SK-N-SH (cell line): ENCODE data around the gene SORBS2.

Source experiments
- CHD2 ChIP-seq: fragments of 150-350 bp; IDR thresholded peaks from 2 replicates; pipeline ENCODE4 v1.6.1; 2018; ENCODE audit warnings: low read length; ENCODE audit not compliant: partially characterized antibody
- EP300 ChIP-seq, 2 experiments: IDR thresholded peaks; 2 replicates each; pipeline versions ENCODE4 v1.4.0 to v1.6.1; 2012; ENCODE audit warnings: borderline replicate concordance in 1 of 2, low read depth in 1 of 2, low read length in 1 of 2
- EZH2phosphoT487 ChIP-seq: fragments of 200-600 bp; sonication (generic); IDR thresholded peaks from 2 replicates; pipeline ENCODE4 v1.6.1; 2017; ENCODE audit warnings: low read depth, mixed run types, mild to moderate bottlenecking, antibody characterized with exemption, moderate library complexity, borderline replicate concordance
- GABPA ChIP-seq: IDR thresholded peaks from 2 replicates; pipeline ENCODE4 v1.4.0; 2012; ENCODE audit warnings: low read depth, mild to moderate bottlenecking
- GATA2 ChIP-seq: sonication (generic); formaldehyde crosslinking; IDR thresholded peaks from 2 replicates; pipeline ENCODE4 v1.5.0; 2020; ENCODE audit warnings: mild to moderate bottlenecking, missing genetic modification reagents
- MXI1 ChIP-seq: IDR thresholded peaks from 2 replicates; pipeline ENCODE4 v1.6.1; 2012; ENCODE audit warnings: mild to moderate bottlenecking, low read depth, low read length, improper control_type of control experiment
- POLR2AphosphoS5 ChIP-seq: IDR thresholded peaks from 2 replicates; pipeline ENCODE4 v1.6.1; 2012; ENCODE audit warnings: low read depth, low read length
- RAD21 ChIP-seq: IDR thresholded peaks from 2 replicates; pipeline ENCODE4 v1.6.1; 2012; ENCODE audit warnings: mild to moderate bottlenecking, low read length
- SMC3 ChIP-seq: IDR thresholded peaks from 2 replicates; pipeline ENCODE4 v1.6.1; 2012; ENCODE audit warnings: low read depth, low read length, improper control_type of control experiment
- TAF1 ChIP-seq: IDR thresholded peaks from 2 replicates; pipeline ENCODE4 v1.6.1; 2012; ENCODE audit warnings: low read depth, mild to moderate bottlenecking, low read length, moderate library complexity, borderline replicate concordance
- TEAD4 ChIP-seq: IDR thresholded peaks from 2 replicates; pipeline ENCODE4 v1.4.0; 2012; ENCODE audit warnings: mild to moderate bottlenecking, borderline replicate concordance; ENCODE audit not compliant: insufficient read depth
- YY1 ChIP-seq: IDR thresholded peaks from 2 replicates; pipeline ENCODE4 v1.4.0; 2012; ENCODE audit warnings: low read depth, mild to moderate bottlenecking
- TF ChIP-seq, protein P1 (sequence below): IDR thresholded peaks from 2 replicates; pipeline ENCODE4 v1.6.1; 2012; ENCODE audit warnings: mild to moderate bottlenecking, low read depth, low read length, moderate library complexity
- TF ChIP-seq, protein P2 (sequence below): fragments of 200-600 bp; sonication (generic); IDR thresholded peaks from 2 replicates; pipeline ENCODE4 v1.6.1; 2017; ENCODE audit warnings: antibody characterized with exemption, mild to moderate bottlenecking, moderate library complexity

DNA sequence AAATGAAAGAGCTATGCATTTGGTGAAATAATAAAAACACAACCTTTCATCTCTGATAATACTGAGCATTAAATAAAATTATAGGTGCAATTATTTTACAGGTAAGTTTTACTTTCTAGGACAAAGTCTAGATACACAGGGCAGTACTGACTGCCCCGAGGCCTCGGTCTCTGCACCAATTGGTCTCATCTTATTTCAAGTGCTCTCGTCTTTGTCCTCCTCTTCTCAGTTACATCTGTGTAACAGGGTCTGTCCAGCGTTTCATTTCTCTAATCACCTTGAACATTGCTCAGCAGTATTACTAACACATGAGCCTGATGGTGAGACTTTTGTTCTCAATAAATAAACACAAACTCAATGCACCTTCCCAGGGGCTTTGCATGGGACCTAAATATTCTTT lies 44.5 kb downstream of the SORBS2 start:
- TF ChIP-seq EP300 (IDR thresholded peaks at IDR 0.05; ENCODE audit: borderline replicate concordance in 1 of 2, low read depth in 1 of 2, low read length in 1 of 2): no peak
- no peak for TF ChIP-seq MXI1
- TF ChIP-seq, protein P1, sequence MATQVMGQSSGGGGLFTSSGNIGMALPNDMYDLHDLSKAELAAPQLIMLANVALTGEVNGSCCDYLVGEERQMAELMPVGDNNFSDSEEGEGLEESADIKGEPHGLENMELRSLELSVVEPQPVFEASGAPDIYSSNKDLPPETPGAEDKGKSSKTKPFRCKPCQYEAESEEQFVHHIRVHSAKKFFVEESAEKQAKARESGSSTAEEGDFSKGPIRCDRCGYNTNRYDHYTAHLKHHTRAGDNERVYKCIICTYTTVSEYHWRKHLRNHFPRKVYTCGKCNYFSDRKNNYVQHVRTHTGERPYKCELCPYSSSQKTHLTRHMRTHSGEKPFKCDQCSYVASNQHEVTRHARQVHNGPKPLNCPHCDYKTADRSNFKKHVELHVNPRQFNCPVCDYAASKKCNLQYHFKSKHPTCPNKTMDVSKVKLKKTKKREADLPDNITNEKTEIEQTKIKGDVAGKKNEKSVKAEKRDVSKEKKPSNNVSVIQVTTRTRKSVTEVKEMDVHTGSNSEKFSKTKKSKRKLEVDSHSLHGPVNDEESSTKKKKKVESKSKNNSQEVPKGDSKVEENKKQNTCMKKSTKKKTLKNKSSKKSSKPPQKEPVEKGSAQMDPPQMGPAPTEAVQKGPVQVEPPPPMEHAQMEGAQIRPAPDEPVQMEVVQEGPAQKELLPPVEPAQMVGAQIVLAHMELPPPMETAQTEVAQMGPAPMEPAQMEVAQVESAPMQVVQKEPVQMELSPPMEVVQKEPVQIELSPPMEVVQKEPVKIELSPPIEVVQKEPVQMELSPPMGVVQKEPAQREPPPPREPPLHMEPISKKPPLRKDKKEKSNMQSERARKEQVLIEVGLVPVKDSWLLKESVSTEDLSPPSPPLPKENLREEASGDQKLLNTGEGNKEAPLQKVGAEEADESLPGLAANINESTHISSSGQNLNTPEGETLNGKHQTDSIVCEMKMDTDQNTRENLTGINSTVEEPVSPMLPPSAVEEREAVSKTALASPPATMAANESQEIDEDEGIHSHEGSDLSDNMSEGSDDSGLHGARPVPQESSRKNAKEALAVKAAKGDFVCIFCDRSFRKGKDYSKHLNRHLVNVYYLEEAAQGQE: no peak
- no peak for TF ChIP-seq POLR2AphosphoS5
- no peak for TF ChIP-seq TAF1
- TF ChIP-seq TEAD4: no peak
- no peak for TF ChIP-seq GATA2 (CRISPR knock-in tag)
- TF ChIP-seq, protein P2, sequence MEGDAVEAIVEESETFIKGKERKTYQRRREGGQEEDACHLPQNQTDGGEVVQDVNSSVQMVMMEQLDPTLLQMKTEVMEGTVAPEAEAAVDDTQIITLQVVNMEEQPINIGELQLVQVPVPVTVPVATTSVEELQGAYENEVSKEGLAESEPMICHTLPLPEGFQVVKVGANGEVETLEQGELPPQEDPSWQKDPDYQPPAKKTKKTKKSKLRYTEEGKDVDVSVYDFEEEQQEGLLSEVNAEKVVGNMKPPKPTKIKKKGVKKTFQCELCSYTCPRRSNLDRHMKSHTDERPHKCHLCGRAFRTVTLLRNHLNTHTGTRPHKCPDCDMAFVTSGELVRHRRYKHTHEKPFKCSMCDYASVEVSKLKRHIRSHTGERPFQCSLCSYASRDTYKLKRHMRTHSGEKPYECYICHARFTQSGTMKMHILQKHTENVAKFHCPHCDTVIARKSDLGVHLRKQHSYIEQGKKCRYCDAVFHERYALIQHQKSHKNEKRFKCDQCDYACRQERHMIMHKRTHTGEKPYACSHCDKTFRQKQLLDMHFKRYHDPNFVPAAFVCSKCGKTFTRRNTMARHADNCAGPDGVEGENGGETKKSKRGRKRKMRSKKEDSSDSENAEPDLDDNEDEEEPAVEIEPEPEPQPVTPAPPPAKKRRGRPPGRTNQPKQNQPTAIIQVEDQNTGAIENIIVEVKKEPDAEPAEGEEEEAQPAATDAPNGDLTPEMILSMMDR: no peak
- no peak for TF ChIP-seq RAD21
- no peak for TF ChIP-seq GABPA
- no peak for TF ChIP-seq CHD2
- TF ChIP-seq EZH2phosphoT487: no peak
- TF ChIP-seq SMC3: no peak
- no peak for TF ChIP-seq YY1
